H9 (cell line): ENCODE results near the gene ROBO2. TPM values are rescaled to one million over a fixed set of nuclear protein-coding genes. Genes with fewer than 3 reads are reported as not detected.

Experiments used
- DNase-seq: peaks from one replicate; pipeline ENCODE4 v3.0.0-alpha.2; 2017
- H2AFZ ChIP-seq: one replicate; pipeline ENCODE4 v1.6.1; 2013; ENCODE audit warnings: mild to moderate bottlenecking, low read length, control low read depth, moderate library complexity
- H2AK5ac ChIP-seq: 2 replicates; pipeline ENCODE4 v1.6.1; 2013; ENCODE audit warnings: low read length, control low read depth, mixed read lengths; ENCODE audit not compliant: insufficient read length
- H2BK120ac ChIP-seq: one replicate; pipeline ENCODE4 v1.6.1; 2013; ENCODE audit warnings: low read depth, mild to moderate bottlenecking, low read length, control low read depth, inconsistent platforms; ENCODE audit not compliant: poor library complexity, severe bottlenecking
- H2BK12ac ChIP-seq: 2 replicates; pipeline ENCODE4 v1.6.1; 2013; ENCODE audit warnings: low read length, control low read depth, mixed read lengths, low read depth; ENCODE audit not compliant: insufficient read length
- H2BK15ac ChIP-seq: 2 replicates; pipeline ENCODE4 v1.6.1; 2013; ENCODE audit warnings: low read depth, low read length, control low read depth
- H2BK20ac ChIP-seq: one replicate; pipeline ENCODE4 v1.6.1; 2013; ENCODE audit warnings: low read depth, mild to moderate bottlenecking, low read length, control low read depth, inconsistent platforms; ENCODE audit not compliant: poor library complexity, severe bottlenecking
- H2BK5ac ChIP-seq: 2 replicates; pipeline ENCODE4 v1.6.1; 2013; ENCODE audit warnings: low read length, control low read depth, mixed read lengths; ENCODE audit not compliant: insufficient read length
- H3K14ac ChIP-seq: 2 replicates; pipeline ENCODE4 v1.6.1; 2013; ENCODE audit warnings: low read length, control low read depth; ENCODE audit not compliant: insufficient read depth
- H3K18ac ChIP-seq: 2 replicates; pipeline ENCODE4 v1.6.1; 2013; ENCODE audit warnings: low read depth, mild to moderate bottlenecking, mixed read lengths, low read length, control low read depth; ENCODE audit not compliant: insufficient read length
- H3K23ac ChIP-seq: 2 replicates; pipeline ENCODE4 v1.6.1; 2013; ENCODE audit warnings: low read length, control low read depth, mixed read lengths, low read depth; ENCODE audit not compliant: insufficient read length
- H3K23me2 ChIP-seq: 2 replicates; pipeline ENCODE4 v1.6.1; 2013; ENCODE audit warnings: low read depth, mild to moderate bottlenecking, mixed read lengths, low read length, control low read depth; ENCODE audit not compliant: insufficient read length, poor library complexity, severe bottlenecking
- H3K27ac ChIP-seq: 2 replicates; pipeline ENCODE4 v1.5.1; 2013; ENCODE audit warnings: low read length, control low read depth, mixed read lengths, low read depth; ENCODE audit not compliant: insufficient read length
- H3K27me3 ChIP-seq: 2 replicates; pipeline ENCODE4 v1.6.1; 2013; ENCODE audit warnings: low read length, control low read depth, inconsistent platforms; ENCODE audit not compliant: insufficient read depth
- H3K4ac ChIP-seq: 2 replicates; pipeline ENCODE4 v1.6.1; 2013; ENCODE audit warnings: low read depth, mild to moderate bottlenecking, control low read depth, inconsistent platforms, low read length, moderate library complexity
- H3K4me1 ChIP-seq: 2 replicates; pipeline ENCODE4 v1.6.1; 2013; ENCODE audit warnings: low read length, control low read depth, inconsistent platforms; ENCODE audit not compliant: insufficient read depth
- H3K4me2 ChIP-seq: 2 replicates; pipeline ENCODE4 v1.6.1; 2013; ENCODE audit warnings: low read length, control low read depth, mixed read lengths; ENCODE audit not compliant: insufficient read length, insufficient read depth
- H3K56ac ChIP-seq: 2 replicates; pipeline ENCODE4 v1.6.1; 2013; ENCODE audit warnings: low read depth, mild to moderate bottlenecking, mixed read lengths, low read length, control low read depth; ENCODE audit not compliant: insufficient read length
- H3K79me1 ChIP-seq: 2 replicates; pipeline ENCODE4 v1.6.1; 2013; ENCODE audit warnings: low read depth, mild to moderate bottlenecking, moderate library complexity, low read length, control low read depth, inconsistent platforms; ENCODE audit not compliant: insufficient read depth, poor library complexity, severe bottlenecking
- H3K79me2 ChIP-seq: 2 replicates; pipeline ENCODE4 v1.6.1; 2013; ENCODE audit warnings: low read length, control low read depth, inconsistent platforms; ENCODE audit not compliant: insufficient read depth
- H3K9ac ChIP-seq: 2 replicates; pipeline ENCODE4 v1.6.1; 2013; ENCODE audit warnings: low read length, control low read depth, mixed read lengths; ENCODE audit not compliant: insufficient read length; ENCODE audit errors: extremely low read depth
- H3K9me3 ChIP-seq: one replicate; pipeline ENCODE4 v1.6.1; 2013; ENCODE audit warnings: low read depth, low read length, inconsistent platforms; ENCODE audit not compliant: control insufficient read depth
- H3T11ph ChIP-seq: one replicate; pipeline ENCODE4 v1.6.1; 2013; ENCODE audit warnings: mild to moderate bottlenecking, low read length, control low read depth, inconsistent platforms
- H4K20me1 ChIP-seq: one replicate; pipeline ENCODE4 v1.6.1; 2013; ENCODE audit not compliant: control insufficient read depth, insufficient read length, insufficient read depth
- H4K5ac ChIP-seq: 2 replicates; pipeline ENCODE4 v1.6.1; 2013; ENCODE audit warnings: low read depth, mild to moderate bottlenecking, mixed read lengths, low read length, control low read depth; ENCODE audit not compliant: insufficient read length
- H4K8ac ChIP-seq: replicated peaks from 2 replicates; pipeline ENCODE4 v1.6.1; 2013; ENCODE audit warnings: low read length, control low read depth, mixed read lengths, low read depth; ENCODE audit not compliant: insufficient read length
- H4K91ac ChIP-seq: 2 replicates; pipeline ENCODE4 v1.6.1; 2013; ENCODE audit warnings: low read depth, mild to moderate bottlenecking, moderate library complexity, mixed read lengths, low read length, control low read depth; ENCODE audit not compliant: insufficient read length
- H3K27ac Mint-ChIP-seq, 3 experiments: 2 replicates in 2 of 3; 3 replicates in 1 of 3; pipeline ENCODE4 v1.8.0; 2020 to 2021; ENCODE audit warnings: mixed read lengths in 3 of 3, mild to moderate bottlenecking in 1 of 3, moderate library complexity in 1 of 3
- H3K27me3 Mint-ChIP-seq: 2 replicates; pipeline ENCODE4 v1.8.0; 2021; ENCODE audit warnings: low read depth, mild to moderate bottlenecking, moderate library complexity, mixed read lengths
- H3K36me3 Mint-ChIP-seq, 3 experiments: 2 replicates in 2 of 3; 3 replicates in 1 of 3; pipeline ENCODE4 v1.8.0; 2020 to 2021; ENCODE audit warnings: low read depth in 3 of 3, mixed read lengths in 3 of 3; ENCODE audit not compliant: insufficient read depth in 1 of 3
- H3K4me1 Mint-ChIP-seq, 2 experiments: 2 replicates each; pipeline ENCODE4 v1.8.0; 2020; ENCODE audit warnings: mixed read lengths in 2 of 2
- H3K4me3 Mint-ChIP-seq, 2 experiments: 2 replicates in 1 of 2; 3 replicates in 1 of 2; pipeline ENCODE4 v1.8.0; 2020 to 2021; ENCODE audit warnings: mild to moderate bottlenecking in 2 of 2, mixed read lengths in 2 of 2, moderate library complexity in 1 of 2
- H3K9me3 Mint-ChIP-seq, 2 experiments: 2 replicates in 1 of 2; 3 replicates in 1 of 2; pipeline ENCODE4 v1.8.0; 2020; ENCODE audit warnings: mild to moderate bottlenecking in 2 of 2, mixed read lengths in 2 of 2, moderate library complexity in 1 of 2
- WGBS: extraction: QIAGEN DNeasy Blood & Tissue Kit; methylation state at CpG from one replicate; pipeline ENCODE4 v1.1.7; 2013; ENCODE audit warnings: missing lambda C conversion rate, low lambda C conversion rate, mixed read lengths; ENCODE audit not compliant: insufficient read length; ENCODE audit errors: extremely low coverage; 5-methylcytosine and 5-hydroxymethylcytosine counted together
- total RNA-seq: library from RNA; stranded (reverse); gene quantifications from 2 replicates; pipeline ENCODE4 v1.2.1, GENCODE V29; 2021
- TF ChIP-seq, protein P1 (sequence below): fragments of 200-600 bp; sonication (generic); conservative IDR thresholded peaks from 3 replicates; pipeline ENCODE4 v1.8.0; 2021; ENCODE audit warnings: antibody characterized with exemption, mild to moderate bottlenecking

The ROBO2 gene
- total RNA-seq, 1 experiment from 2014 or later, result 2.3 TPM

DNA sequence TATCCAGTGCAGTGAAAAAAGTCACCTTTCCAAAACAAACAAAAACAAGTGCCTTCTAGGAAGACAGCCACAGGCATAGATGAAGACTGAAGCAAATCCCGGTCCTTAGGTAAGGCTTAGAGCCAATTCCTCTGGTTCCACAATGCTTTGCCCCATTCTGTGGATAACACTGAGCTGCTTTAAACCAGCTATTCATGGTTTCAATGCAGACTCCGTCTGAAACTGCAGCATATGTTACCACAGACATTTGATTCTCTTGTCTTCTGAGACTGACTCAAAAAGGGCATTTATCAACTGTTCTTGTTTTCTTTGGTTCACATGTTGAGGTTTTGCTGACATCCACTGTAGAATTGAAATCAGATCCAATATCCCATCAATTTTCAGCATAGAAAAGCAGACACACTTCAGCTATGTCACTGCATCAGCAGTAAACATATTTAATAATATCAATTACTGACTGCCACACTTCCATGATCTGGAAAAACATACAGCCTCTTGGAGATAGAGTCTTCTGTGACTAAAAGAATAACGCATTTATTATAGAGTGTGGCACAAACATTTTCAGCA is 659.3 kb downstream of the ROBO2 start:
- Histone ChIP-seq H3T11ph (no peak overlapping the region), H3K9ac (no peak overlapping the region), H2BK5ac (no peak overlapping the region), H2AK5ac (no peak overlapping the region), H3K56ac (no peak overlapping the region), H3K27ac (no peak overlapping the region), H3K79me1 (no peaks in the 10 kb centered on the region), H2BK20ac (no peak overlapping the region), H4K5ac (no peak overlapping the region), H4K8ac (no peak overlapping the region), H2BK120ac (no peak overlapping the region), H3K14ac (no peak overlapping the region), H3K79me2 (no peaks in the 10 kb centered on the region; the same call in 1 of the 2 replicates), H4K20me1 (no peaks in the 10 kb centered on the region), H4K91ac (no peak overlapping the region), H3K4me2 (no peak overlapping the region), H2AFZ (no peak overlapping the region), H3K9me3 (no peaks in the 10 kb centered on the region), H3K23ac (no peak overlapping the region), H2BK12ac (no peak overlapping the region), H3K23me2 (no peaks in the 10 kb centered on the region), H2BK15ac (no peak overlapping the region), H3K4ac (no peak overlapping the region), H3K27me3 (no peaks in the 10 kb centered on the region), H3K4me1 (no peaks in the 10 kb centered on the region), H3K18ac (no peak overlapping the region)
- no peak overlapping the region for H3K4me3 Mint-ChIP-seq
- TF ChIP-seq, protein P1, sequence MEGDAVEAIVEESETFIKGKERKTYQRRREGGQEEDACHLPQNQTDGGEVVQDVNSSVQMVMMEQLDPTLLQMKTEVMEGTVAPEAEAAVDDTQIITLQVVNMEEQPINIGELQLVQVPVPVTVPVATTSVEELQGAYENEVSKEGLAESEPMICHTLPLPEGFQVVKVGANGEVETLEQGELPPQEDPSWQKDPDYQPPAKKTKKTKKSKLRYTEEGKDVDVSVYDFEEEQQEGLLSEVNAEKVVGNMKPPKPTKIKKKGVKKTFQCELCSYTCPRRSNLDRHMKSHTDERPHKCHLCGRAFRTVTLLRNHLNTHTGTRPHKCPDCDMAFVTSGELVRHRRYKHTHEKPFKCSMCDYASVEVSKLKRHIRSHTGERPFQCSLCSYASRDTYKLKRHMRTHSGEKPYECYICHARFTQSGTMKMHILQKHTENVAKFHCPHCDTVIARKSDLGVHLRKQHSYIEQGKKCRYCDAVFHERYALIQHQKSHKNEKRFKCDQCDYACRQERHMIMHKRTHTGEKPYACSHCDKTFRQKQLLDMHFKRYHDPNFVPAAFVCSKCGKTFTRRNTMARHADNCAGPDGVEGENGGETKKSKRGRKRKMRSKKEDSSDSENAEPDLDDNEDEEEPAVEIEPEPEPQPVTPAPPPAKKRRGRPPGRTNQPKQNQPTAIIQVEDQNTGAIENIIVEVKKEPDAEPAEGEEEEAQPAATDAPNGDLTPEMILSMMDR, result no peak
- peaks cover 6 to 8% of the 10 kb centered on the region in 2 experiments for H3K4me1 Mint-ChIP-seq
- no peaks in the 10 kb centered on the region for H3K27me3 Mint-ChIP-seq
- no peaks in the 10 kb centered on the region for H3K9me3 Mint-ChIP-seq
- WGBS, result no CpG with 5 or more reads among the region's 3 CpGs
- H3K27ac Mint-ChIP-seq, result no peak overlapping the region
- DNase-seq, result no peak
- no peaks in the 10 kb centered on the region for H3K36me3 Mint-ChIP-seq
